ENCODE results near the gene ATP2B2. TPM values are rescaled to one million over a fixed set of nuclear protein-coding genes. Genes with fewer than 3 reads are reported as not detected.

Gene ATP2B2
- total RNA-seq, 1 experiment from 2014 or later: not detected

DNA sequence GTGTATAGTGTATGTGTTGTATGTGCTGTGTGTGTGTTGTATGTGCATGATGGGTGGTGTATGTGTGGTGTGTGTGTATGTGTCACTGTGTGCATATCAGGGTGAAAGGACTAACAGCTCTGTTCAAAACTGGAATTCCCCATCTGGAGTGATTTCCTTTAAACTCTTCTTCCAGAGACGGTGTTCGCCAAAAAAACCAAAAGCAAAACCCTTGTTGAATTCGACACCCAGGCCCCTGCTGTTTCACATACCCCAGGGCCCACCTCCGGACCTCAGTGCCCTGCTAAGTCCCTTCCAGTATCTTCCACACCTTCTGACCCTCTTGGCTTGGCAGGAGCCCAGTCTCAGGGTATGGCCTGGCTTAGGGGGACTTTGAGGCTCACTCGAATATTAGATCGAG is 139.6 kb downstream of the ATP2B2 start (continued):
- TF ChIP-seq, protein P1, sequence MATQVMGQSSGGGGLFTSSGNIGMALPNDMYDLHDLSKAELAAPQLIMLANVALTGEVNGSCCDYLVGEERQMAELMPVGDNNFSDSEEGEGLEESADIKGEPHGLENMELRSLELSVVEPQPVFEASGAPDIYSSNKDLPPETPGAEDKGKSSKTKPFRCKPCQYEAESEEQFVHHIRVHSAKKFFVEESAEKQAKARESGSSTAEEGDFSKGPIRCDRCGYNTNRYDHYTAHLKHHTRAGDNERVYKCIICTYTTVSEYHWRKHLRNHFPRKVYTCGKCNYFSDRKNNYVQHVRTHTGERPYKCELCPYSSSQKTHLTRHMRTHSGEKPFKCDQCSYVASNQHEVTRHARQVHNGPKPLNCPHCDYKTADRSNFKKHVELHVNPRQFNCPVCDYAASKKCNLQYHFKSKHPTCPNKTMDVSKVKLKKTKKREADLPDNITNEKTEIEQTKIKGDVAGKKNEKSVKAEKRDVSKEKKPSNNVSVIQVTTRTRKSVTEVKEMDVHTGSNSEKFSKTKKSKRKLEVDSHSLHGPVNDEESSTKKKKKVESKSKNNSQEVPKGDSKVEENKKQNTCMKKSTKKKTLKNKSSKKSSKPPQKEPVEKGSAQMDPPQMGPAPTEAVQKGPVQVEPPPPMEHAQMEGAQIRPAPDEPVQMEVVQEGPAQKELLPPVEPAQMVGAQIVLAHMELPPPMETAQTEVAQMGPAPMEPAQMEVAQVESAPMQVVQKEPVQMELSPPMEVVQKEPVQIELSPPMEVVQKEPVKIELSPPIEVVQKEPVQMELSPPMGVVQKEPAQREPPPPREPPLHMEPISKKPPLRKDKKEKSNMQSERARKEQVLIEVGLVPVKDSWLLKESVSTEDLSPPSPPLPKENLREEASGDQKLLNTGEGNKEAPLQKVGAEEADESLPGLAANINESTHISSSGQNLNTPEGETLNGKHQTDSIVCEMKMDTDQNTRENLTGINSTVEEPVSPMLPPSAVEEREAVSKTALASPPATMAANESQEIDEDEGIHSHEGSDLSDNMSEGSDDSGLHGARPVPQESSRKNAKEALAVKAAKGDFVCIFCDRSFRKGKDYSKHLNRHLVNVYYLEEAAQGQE (IDR thresholded peaks at IDR 0.05; ENCODE audit: low read depth): no peak
- TF ChIP-seq, protein P2, sequence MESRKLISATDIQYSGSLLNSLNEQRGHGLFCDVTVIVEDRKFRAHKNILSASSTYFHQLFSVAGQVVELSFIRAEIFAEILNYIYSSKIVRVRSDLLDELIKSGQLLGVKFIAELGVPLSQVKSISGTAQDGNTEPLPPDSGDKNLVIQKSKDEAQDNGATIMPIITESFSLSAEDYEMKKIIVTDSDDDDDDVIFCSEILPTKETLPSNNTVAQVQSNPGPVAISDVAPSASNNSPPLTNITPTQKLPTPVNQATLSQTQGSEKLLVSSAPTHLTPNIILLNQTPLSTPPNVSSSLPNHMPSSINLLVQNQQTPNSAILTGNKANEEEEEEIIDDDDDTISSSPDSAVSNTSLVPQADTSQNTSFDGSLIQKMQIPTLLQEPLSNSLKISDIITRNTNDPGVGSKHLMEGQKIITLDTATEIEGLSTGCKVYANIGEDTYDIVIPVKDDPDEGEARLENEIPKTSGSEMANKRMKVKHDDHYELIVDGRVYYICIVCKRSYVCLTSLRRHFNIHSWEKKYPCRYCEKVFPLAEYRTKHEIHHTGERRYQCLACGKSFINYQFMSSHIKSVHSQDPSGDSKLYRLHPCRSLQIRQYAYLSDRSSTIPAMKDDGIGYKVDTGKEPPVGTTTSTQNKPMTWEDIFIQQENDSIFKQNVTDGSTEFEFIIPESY (IDR thresholded peaks at IDR 0.05; ENCODE audit: extremely low read depth, insufficient replicate concordance, low read length): no peak
- no peak for TF ChIP-seq RAD21 (IDR thresholded peaks at IDR 0.05; ENCODE audit: low read depth)

DNA sequence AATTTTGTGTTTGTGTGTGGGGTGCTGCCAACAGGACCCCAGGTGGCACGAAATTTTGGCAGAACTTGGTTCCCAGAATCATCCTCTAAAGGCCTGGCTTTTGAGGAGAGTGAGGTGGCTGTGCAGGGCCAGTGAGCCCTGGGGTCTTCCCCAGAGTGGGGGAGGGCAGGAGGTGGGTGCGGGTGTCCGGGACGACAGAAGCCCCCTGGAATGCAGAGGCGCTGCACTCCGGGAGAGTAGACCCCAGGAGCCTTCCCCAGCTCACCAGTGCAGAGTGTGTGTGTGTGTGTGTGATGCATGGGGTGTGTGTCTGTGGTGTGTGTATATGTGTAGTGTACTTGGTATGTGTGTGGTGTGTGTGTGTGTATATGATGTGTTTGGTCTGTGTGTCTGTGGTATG is 140.1 kb downstream of the ATP2B2 start:
- ATAC-seq (no peak), DNase-seq (ENCODE audit: low read depth, low spot score) (no peak)
- no peaks in the 10 kb centered on the region for H3K9me2 ChIP-seq (ENCODE audit: insufficient read depth)
- intact Hi-C loops (cut with micrococcal nuclease): no loop called here
- H3K79me2 ChIP-seq (ENCODE audit: insufficient read depth, low read length): no peaks in the 10 kb centered on the region
- peaks cover 8% of the 10 kb centered on the region; the same call in 1 of the 2 replicates for H3K27me3 ChIP-seq (ENCODE audit: insufficient read depth, low read length)
- no peak overlapping the region for H3K4me3 ChIP-seq (replicated peaks in 1 of 2; ENCODE audit: low read depth in 1 of 2, low read length in 2 of 2)
- CTCF ChIA-PET: no interaction called here
- no peaks in the 10 kb centered on the region for H4K20me1 ChIP-seq (ENCODE audit: insufficient read depth)
- BruUV-seq (replicated peaks): no TSS peak
- H3K4me2 ChIP-seq (ENCODE audit: low read length): no peak overlapping the region
- H3K4me1 ChIP-seq (ENCODE audit: control insufficient read depth in 1 of 2, insufficient read depth in 2 of 2, low read length in 2 of 2): peaks cover 18 to 30% of the 10 kb centered on the region in 2 experiments
- POLR2A ChIA-PET: no interaction called here
- H2AFZ ChIP-seq (ENCODE audit: low read depth, low read length, poor library complexity, severe bottlenecking): no peak overlapping the region
- no peak overlapping the region for H3K27ac ChIP-seq (ENCODE audit: low read depth, low read length)
- no peaks in the 10 kb centered on the region for H3K36me3 ChIP-seq (ENCODE audit: control insufficient read depth in 1 of 2, insufficient read depth in 2 of 2, low read length in 2 of 2)
- no peak overlapping the region for H3K9ac ChIP-seq (ENCODE audit: low read length)
- no peaks in the 10 kb centered on the region for H3K9me3 ChIP-seq (ENCODE audit: control insufficient read depth in 1 of 2, insufficient read depth in 1 of 2, low read depth in 1 of 2, low read length in 2 of 2)
- RAD21 ChIA-PET (ENCODE audit: low non-redundant PET in 1 of 2, low total read pairs in 2 of 2, uncharacterized antibody in 2 of 2, unreplicated experiment in 2 of 2): no interaction called here
- TF ChIP-seq, protein P3, sequence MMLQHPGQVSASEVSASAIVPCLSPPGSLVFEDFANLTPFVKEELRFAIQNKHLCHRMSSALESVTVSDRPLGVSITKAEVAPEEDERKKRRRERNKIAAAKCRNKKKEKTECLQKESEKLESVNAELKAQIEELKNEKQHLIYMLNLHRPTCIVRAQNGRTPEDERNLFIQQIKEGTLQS (IDR thresholded peaks at IDR 0.05): no peak
- TF ChIP-seq RAD21 (IDR thresholded peaks at IDR 0.05; ENCODE audit: low read depth) (no peak), SP1 (IDR thresholded peaks at IDR 0.05; ENCODE audit: low read depth) (no peak), JUND (IDR thresholded peaks at IDR 0.05) (no peak), EZH2 (IDR thresholded peaks at IDR 0.05) (no peak), CBX3 (IDR thresholded peaks at IDR 0.05; ENCODE audit: low read depth) (no peak), POLR2AphosphoS5 (IDR thresholded peaks at IDR 0.05; ENCODE audit: low read depth, low read length) (no peak), YY1 (IDR thresholded peaks at IDR 0.05; ENCODE audit: extremely low read depth, insufficient replicate concordance, low read depth, low read length) (no peak), ZNF274 (IDR thresholded peaks at IDR 0.05; ENCODE audit: low read depth, low read length) (no peak), ZFX (IDR thresholded peaks at IDR 0.05) (no peak)
- TF ChIP-seq, protein P4, sequence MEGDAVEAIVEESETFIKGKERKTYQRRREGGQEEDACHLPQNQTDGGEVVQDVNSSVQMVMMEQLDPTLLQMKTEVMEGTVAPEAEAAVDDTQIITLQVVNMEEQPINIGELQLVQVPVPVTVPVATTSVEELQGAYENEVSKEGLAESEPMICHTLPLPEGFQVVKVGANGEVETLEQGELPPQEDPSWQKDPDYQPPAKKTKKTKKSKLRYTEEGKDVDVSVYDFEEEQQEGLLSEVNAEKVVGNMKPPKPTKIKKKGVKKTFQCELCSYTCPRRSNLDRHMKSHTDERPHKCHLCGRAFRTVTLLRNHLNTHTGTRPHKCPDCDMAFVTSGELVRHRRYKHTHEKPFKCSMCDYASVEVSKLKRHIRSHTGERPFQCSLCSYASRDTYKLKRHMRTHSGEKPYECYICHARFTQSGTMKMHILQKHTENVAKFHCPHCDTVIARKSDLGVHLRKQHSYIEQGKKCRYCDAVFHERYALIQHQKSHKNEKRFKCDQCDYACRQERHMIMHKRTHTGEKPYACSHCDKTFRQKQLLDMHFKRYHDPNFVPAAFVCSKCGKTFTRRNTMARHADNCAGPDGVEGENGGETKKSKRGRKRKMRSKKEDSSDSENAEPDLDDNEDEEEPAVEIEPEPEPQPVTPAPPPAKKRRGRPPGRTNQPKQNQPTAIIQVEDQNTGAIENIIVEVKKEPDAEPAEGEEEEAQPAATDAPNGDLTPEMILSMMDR (IDR thresholded peaks at IDR 0.05 in 2 of 3, conservative IDR thresholded peaks at IDR 0.05 in 1 of 3; ENCODE audit: borderline replicate concordance in 1 of 3, insufficient read depth in 1 of 3, low read depth in 2 of 3, low read length in 2 of 3): no peak
- TF ChIP-seq, protein P1 (IDR thresholded peaks at IDR 0.05; ENCODE audit: low read depth): no peak

All from HCT116 (cell line).